ENCODE measurements around the gene UBE2O. TPM values are rescaled to one million over a fixed set of nuclear protein-coding genes. Genes with fewer than 3 reads are reported as not detected.

Gene UBE2O
- total RNA-seq, 1 experiment from 2014 or later = 68.9 TPM

DNA sequence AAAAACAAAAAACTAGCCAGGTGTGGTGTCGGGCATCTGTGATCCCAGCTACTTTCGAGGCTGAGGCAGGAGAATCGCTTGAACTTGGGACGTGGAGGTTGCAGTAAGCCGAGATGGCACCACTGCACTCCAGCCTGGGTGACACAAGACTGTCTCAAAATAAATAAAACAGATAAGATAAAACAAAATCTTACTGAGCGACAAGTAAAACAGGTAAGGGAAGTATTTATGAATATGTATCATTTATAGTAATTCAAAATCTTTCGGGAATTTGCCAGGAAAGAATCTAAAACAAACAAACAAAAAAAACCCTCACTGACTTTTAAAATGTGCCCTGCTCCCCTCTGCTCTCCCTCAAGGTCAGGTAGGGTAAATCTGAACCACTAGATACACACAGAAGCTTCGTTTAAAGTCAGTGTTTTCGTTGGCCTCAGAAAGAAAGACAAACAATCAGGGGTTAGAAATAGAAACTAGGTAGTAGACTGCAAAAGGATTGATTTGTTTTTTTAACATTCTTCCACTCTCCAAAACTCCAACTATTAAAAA, 101.4 kb downstream of the UBE2O start:
- peaks cover 22% of the 10 kb centered on the region for H3K4me1 Mint-ChIP-seq
- no peak for TF ChIP-seq ZNF232 (CRISPR knock-in tag; IDR thresholded peaks at IDR 0.05)
- TF ChIP-seq JAZF1 (CRISPR knock-in tag; IDR thresholded peaks at IDR 0.05) = no peak
- no peak for TF ChIP-seq SMAD3 (CRISPR knock-in tag; IDR thresholded peaks at IDR 0.05; ENCODE audit: borderline replicate concordance)
- no peak for TF ChIP-seq NFYB (CRISPR knock-in tag; conservative IDR thresholded peaks at IDR 0.05; ENCODE audit: low read depth)
- TF ChIP-seq, protein P1, sequence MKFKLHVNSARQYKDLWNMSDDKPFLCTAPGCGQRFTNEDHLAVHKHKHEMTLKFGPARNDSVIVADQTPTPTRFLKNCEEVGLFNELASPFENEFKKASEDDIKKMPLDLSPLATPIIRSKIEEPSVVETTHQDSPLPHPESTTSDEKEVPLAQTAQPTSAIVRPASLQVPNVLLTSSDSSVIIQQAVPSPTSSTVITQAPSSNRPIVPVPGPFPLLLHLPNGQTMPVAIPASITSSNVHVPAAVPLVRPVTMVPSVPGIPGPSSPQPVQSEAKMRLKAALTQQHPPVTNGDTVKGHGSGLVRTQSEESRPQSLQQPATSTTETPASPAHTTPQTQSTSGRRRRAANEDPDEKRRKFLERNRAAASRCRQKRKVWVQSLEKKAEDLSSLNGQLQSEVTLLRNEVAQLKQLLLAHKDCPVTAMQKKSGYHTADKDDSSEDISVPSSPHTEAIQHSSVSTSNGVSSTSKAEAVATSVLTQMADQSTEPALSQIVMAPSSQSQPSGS (CRISPR knock-in tag; IDR thresholded peaks at IDR 0.05; ENCODE audit: borderline replicate concordance, low read depth) = no peak
- TF ChIP-seq FOXP1 (CRISPR knock-in tag; IDR thresholded peaks at IDR 0.05; ENCODE audit: borderline replicate concordance) = no peak
- TF ChIP-seq HMGXB4 (CRISPR knock-in tag; IDR thresholded peaks at IDR 0.05) = no peak
- TF ChIP-seq, protein P2, sequence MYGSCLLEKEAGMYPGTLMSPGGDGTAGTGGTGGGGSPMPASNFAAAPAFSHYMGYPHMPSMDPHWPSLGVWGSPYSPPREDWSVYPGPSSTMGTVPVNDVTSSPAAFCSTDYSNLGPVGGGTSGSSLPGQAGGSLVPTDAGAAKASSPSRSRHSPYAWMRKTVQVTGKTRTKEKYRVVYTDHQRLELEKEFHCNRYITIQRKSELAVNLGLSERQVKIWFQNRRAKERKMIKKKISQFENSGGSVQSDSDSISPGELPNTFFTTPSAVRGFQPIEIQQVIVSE (CRISPR knock-in tag; IDR thresholded peaks at IDR 0.05; ENCODE audit: borderline replicate concordance) = no peak
- TF ChIP-seq STAT6 (CRISPR knock-in tag; conservative IDR thresholded peaks at IDR 0.05; ENCODE audit: low read depth) = no peak
- TF ChIP-seq FOXK1 (CRISPR knock-in tag; IDR thresholded peaks at IDR 0.05) = no peak
- TF ChIP-seq ZNF219 (CRISPR knock-in tag; IDR thresholded peaks at IDR 0.05; ENCODE audit: borderline replicate concordance) = no peak
- TF ChIP-seq, protein P3, sequence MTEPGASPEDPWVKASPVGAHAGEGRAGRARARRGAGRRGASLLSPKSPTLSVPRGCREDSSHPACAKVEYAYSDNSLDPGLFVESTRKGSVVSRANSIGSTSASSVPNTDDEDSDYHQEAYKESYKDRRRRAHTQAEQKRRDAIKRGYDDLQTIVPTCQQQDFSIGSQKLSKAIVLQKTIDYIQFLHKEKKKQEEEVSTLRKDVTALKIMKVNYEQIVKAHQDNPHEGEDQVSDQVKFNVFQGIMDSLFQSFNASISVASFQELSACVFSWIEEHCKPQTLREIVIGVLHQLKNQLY (CRISPR knock-in tag; IDR thresholded peaks at IDR 0.05) = no peak
- TF ChIP-seq ZMAT4 (CRISPR knock-in tag; IDR thresholded peaks at IDR 0.05) = no peak
- no peak for TF ChIP-seq IRF1 (CRISPR knock-in tag; IDR thresholded peaks at IDR 0.05)
- no peak for TF ChIP-seq SP1 (CRISPR knock-in tag; conservative IDR thresholded peaks at IDR 0.05)
- TF ChIP-seq ZNF263 (CRISPR knock-in tag; IDR thresholded peaks at IDR 0.05; ENCODE audit: low read depth) = no peak
- no peak for TF ChIP-seq GRHL2 (CRISPR knock-in tag; IDR thresholded peaks at IDR 0.05; ENCODE audit: insufficient replicate concordance, severe bottlenecking)
- TF ChIP-seq IRF2 (CRISPR knock-in tag; IDR thresholded peaks at IDR 0.05; ENCODE audit: borderline replicate concordance, low read depth) = no peak
- ChIA-PET CTCF (interaction anchor here (1.6 to 4.4 kb wide), 4 partner anchors 14 to 59 kb away, joined by 5 to 54 read pairs (median 30); partner anchors contain the start of gene SPHK1), POLR2A (interaction anchor here (0.7 kb wide), 1 partner anchor 29 kb away, joined by 7 read pairs; no protein-coding TSS in a partner anchor)
- ATAC-seq = no peak
- no peak for DNase-seq (ENCODE audit: low spot score)
- peaks cover 14% of the 10 kb centered on the region for H3K36me3 Mint-ChIP-seq
- H3K27ac Mint-ChIP-seq = peak overlapping the region; percentile 72; the same call in 1 of the 2 replicates
- no peaks in the 10 kb centered on the region for H3K27me3 Mint-ChIP-seq (ENCODE audit: low read depth)
- H3K9me3 Mint-ChIP-seq = no peaks in the 10 kb centered on the region
- H3K4me3 Mint-ChIP-seq = peak overlapping the region; percentile 95
